NCI-H146 (cell line): Measurements from ENCODE around the gene ENDOV.

ENCODE experiments used
- DNase-seq: peaks from one replicate; lab custom pipeline; 2025; lab: John Stamatoyannopoulos, UW

The ENDOV gene

GRCh38 chr17:80431246-80432195 lies 16.6 kb downstream of the ENDOV start:
- no peak for DNase-seq

- no peak for DNase-seq
These were observed 17.5 kb downstream of the ENDOV start for GRCh38 chr17:80432350-80432955.

- DNase-seq: no peak
These were observed 18.1 kb downstream of the ENDOV start for GRCh38 chr17:80432961-80433550.

GRCh38 chr17:80433916-80434666 lies 19.1 kb downstream of the ENDOV start:
- DNase-seq: no peak

- DNase-seq: no peak
These were observed 22.6 kb downstream of the ENDOV start for GRCh38 chr17:80437532-80437931.

GRCh38 chr17:80438806-80439205 lies 23.8 kb downstream of the ENDOV start:
- DNase-seq: no peak

- no peak for DNase-seq
These were observed 24.5 kb downstream of the ENDOV start for GRCh38 chr17:80439499-80439898.

- no peak for DNase-seq
These were observed 26.2 kb downstream of the ENDOV start for GRCh38 chr17:80441133-80441578.

GRCh38 chr17:80441598-80442322 lies 26.8 kb downstream of the ENDOV start:
- no peak for DNase-seq

GRCh38 chr17:80442323-80442659 lies 27.3 kb downstream of the ENDOV start:
- no peak for DNase-seq

- no peak for DNase-seq
These were observed 27.8 kb downstream of the ENDOV start for GRCh38 chr17:80442764-80443163.

GRCh38 chr17:80443498-80443897 lies 28.5 kb downstream of the ENDOV start:
- DNase-seq: no peak

GRCh38 chr17:80443916-80444643 lies 29.1 kb downstream of the ENDOV start:
- DNase-seq: peak; percentile 63

- no peak for DNase-seq
These were observed 29.6 kb downstream of the ENDOV start for GRCh38 chr17:80444644-80444979.

GRCh38 chr17:80445007-80445725 lies 30.2 kb downstream of the ENDOV start:
- no peak for DNase-seq

GRCh38 chr17:80445726-80446110 lies 30.8 kb downstream of the ENDOV start:
- DNase-seq: no peak

- no peak for DNase-seq
These were observed 31.9 kb downstream of the ENDOV start for GRCh38 chr17:80446645-80447405.

GRCh38 chr17:80447790-80448189 lies 32.8 kb downstream of the ENDOV start:
- DNase-seq: no peak

GRCh38 chr17:80449194-80449929 lies 34.4 kb downstream of the ENDOV start:
- no peak for DNase-seq
